ENCODE results near the gene MICALL2. TPM values are rescaled to one million over a fixed set of nuclear protein-coding genes. Genes with fewer than 3 reads are reported as not detected.

The MICALL2 gene
- total RNA-seq, 4 donors from 2014 or later, result 10.0 to 16.6 (median 14.3) TPM

DNA sequence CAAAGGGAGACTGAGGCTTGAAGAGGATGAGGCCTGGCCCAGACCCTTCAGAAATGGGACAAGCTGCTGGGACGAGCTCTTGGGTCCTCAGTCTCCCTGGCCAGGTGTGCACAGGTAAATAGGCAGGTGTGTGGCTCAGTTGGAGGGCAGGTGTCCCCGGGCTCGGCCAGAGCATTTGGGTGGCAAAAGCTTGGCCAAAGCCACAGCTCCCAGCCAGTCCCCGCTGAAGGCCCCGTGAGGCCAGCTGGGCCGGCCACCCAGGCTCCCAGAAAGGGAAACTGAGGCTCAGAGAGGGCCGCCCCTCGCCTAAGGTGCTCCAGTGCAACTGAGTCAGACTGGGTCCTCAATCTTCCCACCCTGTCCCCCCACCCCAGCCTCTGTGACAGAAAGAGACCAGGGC, 37.3 kb downstream of the MICALL2 start:
- DNase-seq, result no peak
- Histone ChIP-seq H3K27ac (no peak overlapping the region), H3K27me3 (no peaks in the 10 kb centered on the region), H3K9me3 (no peaks in the 10 kb centered on the region), H3K4me3 (replicated peaks in 1 of 3) (no peak overlapping the region), H3K36me3 (no peaks in the 10 kb centered on the region), H3K4me1 (no peaks in the 10 kb centered on the region)
- intact Hi-C loops (cut with DNase I), result no loop called here
- WGBS, 2 donors, result 73 to 90% methylated on average over 2 to 3 of the region's 8 CpGs
- TF ChIP-seq, protein P1, sequence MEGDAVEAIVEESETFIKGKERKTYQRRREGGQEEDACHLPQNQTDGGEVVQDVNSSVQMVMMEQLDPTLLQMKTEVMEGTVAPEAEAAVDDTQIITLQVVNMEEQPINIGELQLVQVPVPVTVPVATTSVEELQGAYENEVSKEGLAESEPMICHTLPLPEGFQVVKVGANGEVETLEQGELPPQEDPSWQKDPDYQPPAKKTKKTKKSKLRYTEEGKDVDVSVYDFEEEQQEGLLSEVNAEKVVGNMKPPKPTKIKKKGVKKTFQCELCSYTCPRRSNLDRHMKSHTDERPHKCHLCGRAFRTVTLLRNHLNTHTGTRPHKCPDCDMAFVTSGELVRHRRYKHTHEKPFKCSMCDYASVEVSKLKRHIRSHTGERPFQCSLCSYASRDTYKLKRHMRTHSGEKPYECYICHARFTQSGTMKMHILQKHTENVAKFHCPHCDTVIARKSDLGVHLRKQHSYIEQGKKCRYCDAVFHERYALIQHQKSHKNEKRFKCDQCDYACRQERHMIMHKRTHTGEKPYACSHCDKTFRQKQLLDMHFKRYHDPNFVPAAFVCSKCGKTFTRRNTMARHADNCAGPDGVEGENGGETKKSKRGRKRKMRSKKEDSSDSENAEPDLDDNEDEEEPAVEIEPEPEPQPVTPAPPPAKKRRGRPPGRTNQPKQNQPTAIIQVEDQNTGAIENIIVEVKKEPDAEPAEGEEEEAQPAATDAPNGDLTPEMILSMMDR (IDR thresholded peaks at IDR 0.05), result no peak
- no peak for TF ChIP-seq POLR2A (IDR thresholded peaks at IDR 0.05)

DNA sequence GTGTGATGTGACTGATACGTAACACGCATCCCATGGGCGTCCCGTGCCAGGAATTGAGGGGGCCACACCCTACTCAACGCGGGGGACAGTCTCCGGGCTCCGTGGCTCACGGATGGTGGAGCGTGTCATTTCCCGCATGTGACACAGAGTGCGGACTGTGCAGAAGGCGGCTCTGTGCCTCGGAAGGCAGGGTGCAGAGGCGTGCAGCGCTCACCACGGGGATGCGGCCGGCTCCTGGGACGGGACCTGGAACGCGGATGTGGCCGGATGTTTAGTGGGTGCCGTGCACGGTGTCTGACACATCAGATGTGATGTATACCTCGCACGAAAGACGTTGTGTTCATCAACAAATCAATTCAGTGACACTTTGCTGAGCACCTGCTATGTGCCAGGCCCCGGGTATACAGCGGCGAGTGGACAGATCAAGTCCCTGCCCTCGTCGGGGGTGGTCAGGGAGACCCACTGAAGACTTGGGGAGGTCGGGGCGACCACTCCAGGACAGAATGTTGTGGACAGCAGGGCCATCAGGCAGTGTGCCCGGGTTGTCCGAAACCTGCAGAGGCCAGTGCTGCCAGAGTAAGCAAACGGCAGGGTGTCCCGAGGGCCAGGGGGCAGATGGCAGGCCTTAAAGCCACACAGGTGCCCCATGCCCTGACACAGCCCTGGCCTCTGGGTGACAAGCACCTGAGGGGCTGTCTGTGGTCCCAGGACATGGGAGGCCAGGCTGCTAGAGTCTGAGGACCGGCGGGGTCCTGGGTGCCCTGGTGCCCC, 38.1 kb downstream of the MICALL2 start:
- WGBS, 2 donors, result 82 to 89% methylated on average over 31 to 38 of the region's 41 CpGs
- intact Hi-C loops (cut with DNase I), result no loop called here

DNA sequence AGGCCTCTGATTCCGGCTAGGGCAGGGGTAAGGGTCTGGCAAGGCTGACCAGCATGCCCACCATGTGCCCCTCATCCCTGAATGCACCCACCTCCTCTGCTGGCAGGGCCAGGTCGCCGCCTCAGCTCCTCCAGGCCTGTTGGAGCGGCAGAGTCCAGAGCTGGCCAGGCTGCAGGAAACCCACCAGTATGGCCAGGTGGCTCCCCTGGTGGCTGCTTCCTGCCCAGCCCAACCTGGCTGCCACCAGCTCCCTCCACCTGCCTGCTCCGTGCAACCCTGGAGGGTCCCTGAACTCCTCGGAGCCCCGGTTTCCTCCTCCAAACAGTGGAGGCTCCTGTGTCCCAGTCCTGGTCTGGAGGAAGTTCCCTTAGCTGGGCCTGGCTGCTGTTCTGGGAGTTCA, 39.6 kb downstream of the MICALL2 start:
- 65 to 67% methylated on average over 3 to 5 of the region's 7 CpGs for WGBS, 2 donors
- no peak for TF ChIP-seq POLR2A (IDR thresholded peaks at IDR 0.05)
- TF ChIP-seq, protein P1 (IDR thresholded peaks at IDR 0.05), result no peak
- intact Hi-C loops (cut with DNase I), result loop anchor here (10.0 kb wide), 1 partner anchor 195 kb away; no protein-coding TSS in a partner anchor
- H3K27ac ChIP-seq, result no peak overlapping the region
- H3K9me3 ChIP-seq, result no peaks in the 10 kb centered on the region
- H3K36me3 ChIP-seq, result no peaks in the 10 kb centered on the region
- no peaks in the 10 kb centered on the region for H3K27me3 ChIP-seq
- DNase-seq, result no peak
- H3K4me1 ChIP-seq, result no peaks in the 10 kb centered on the region
- H3K4me3 ChIP-seq (replicated peaks in 1 of 3), result no peak overlapping the region

More for the DNA sequence above, 38.1 kb downstream of the MICALL2 start:
- Histone ChIP-seq H3K27me3 (no peaks in the 10 kb centered on the region), H3K4me1 (no peaks in the 10 kb centered on the region), H3K36me3 (no peaks in the 10 kb centered on the region), H3K9me3 (no peaks in the 10 kb centered on the region), H3K4me3 (replicated peaks in 1 of 3) (no peak overlapping the region), H3K27ac (no peak overlapping the region)
- no peak for DNase-seq
- TF ChIP-seq, protein P1 (IDR thresholded peaks at IDR 0.05), result no peak
- TF ChIP-seq POLR2A (IDR thresholded peaks at IDR 0.05), result no peak

DNA sequence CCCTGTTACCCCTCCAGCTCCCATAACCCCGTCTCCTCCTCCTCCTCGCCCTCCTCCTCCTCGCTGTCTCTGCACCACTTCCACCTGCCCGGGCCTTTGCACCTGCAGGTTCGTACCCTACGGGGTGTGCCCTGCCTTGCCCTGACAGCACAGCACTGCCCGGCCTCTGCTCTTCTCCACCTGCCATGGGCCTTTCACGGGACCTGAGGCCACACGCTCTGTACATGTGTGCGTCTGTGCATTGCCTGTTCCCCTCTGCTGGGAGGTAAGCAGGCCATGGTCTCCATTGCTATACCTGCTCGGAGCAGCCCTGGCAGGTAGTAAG, 40.0 kb downstream of the MICALL2 start:
- H3K36me3 ChIP-seq, result no peaks in the 10 kb centered on the region
- WGBS, 2 donors, result 86 to 90% methylated on average over 11 of the region's 11 CpGs
- H3K27ac ChIP-seq, result no peak overlapping the region
- DNase-seq, result no peak
- TF ChIP-seq, protein P1 (IDR thresholded peaks at IDR 0.05), result no peak
- TF ChIP-seq POLR2A (IDR thresholded peaks at IDR 0.05), result no peak
- no peaks in the 10 kb centered on the region for H3K4me1 ChIP-seq
- no peak overlapping the region for H3K4me3 ChIP-seq (replicated peaks in 1 of 3)
- intact Hi-C loops (cut with DNase I), result loop anchor here (10.0 kb wide), 1 partner anchor 194 kb away; no protein-coding TSS in a partner anchor
- no peaks in the 10 kb centered on the region for H3K9me3 ChIP-seq
- H3K27me3 ChIP-seq, result no peaks in the 10 kb centered on the region

- H3K36me3 ChIP-seq, result no peaks in the 10 kb centered on the region
- H3K27ac ChIP-seq, result no peak overlapping the region
- no peak for TF ChIP-seq POLR2A (IDR thresholded peaks at IDR 0.05)
- TF ChIP-seq, protein P1 (IDR thresholded peaks at IDR 0.05), result no peak
- no peak overlapping the region for H3K4me3 ChIP-seq (replicated peaks in 1 of 3)
- no peaks in the 10 kb centered on the region for H3K9me3 ChIP-seq
- intact Hi-C loops (cut with DNase I), result loop anchor here (10.0 kb wide), 1 partner anchor 194 kb away; no protein-coding TSS in a partner anchor
- H3K27me3 ChIP-seq, result no peaks in the 10 kb centered on the region
- H3K4me1 ChIP-seq, result no peaks in the 10 kb centered on the region
- WGBS, 2 donors, result 66 to 71% methylated on average over 17 to 21 of the region's 21 CpGs
- DNase-seq, result no peak
Observed at GRCh38 chr7:1418505-1419309, 40.6 kb downstream of the MICALL2 start.
